Activated B cell treated with CpG ODN at 0.5 μM for 24 hours (primary cell): ENCODE measurements around the gene SPATA4. TPM values are rescaled to one million over a fixed set of nuclear protein-coding genes. Genes with fewer than 3 reads are reported as not detected.

Experiments used
- ATAC-seq: fragments of 200-7000 bp; cut with Tn5 transposase; one replicate; pipeline ENCODE4 v1.10.0; 2021; ENCODE audit warnings: low read depth, mild to moderate bottlenecking, moderate library complexity
- CTCF ChIA-PET: fragments of 350-600 bp; sonication (Branson Sonifier 250); formaldehyde crosslinking; loops from one replicate; lab custom pipeline; 2021; ENCODE audit warnings: antibody characterized with exemption; lab: Charles Lee
- POLR2A ChIA-PET: fragments of 350-600 bp; sonication (Branson Sonifier 250); formaldehyde crosslinking; loops from one replicate; lab custom pipeline; 2021; ENCODE audit warnings: antibody characterized with exemption; lab: Charles Lee
- DNase-seq: peaks from one replicate; pipeline ENCODE4 v3.0.0; 2022
- H3K27ac Mint-ChIP-seq: one replicate; pipeline ENCODE4 v1.8.0; 2020; ENCODE audit warnings: mixed read lengths
- H3K27me3 Mint-ChIP-seq: one replicate; pipeline ENCODE4 v1.8.0; 2021; ENCODE audit warnings: mixed read lengths
- H3K36me3 Mint-ChIP-seq: one replicate; pipeline ENCODE4 v1.8.0; 2021; ENCODE audit warnings: low read depth, mixed read lengths
- H3K4me1 Mint-ChIP-seq: one replicate; pipeline ENCODE4 v1.8.0; 2021; ENCODE audit warnings: mixed read lengths
- H3K4me3 Mint-ChIP-seq: one replicate; pipeline ENCODE4 v1.8.0; 2020; ENCODE audit warnings: mild to moderate bottlenecking, mixed read lengths
- H3K9me3 Mint-ChIP-seq: one replicate; pipeline ENCODE4 v1.8.0; 2020; ENCODE audit warnings: mixed read lengths
- intact Hi-C: fragments of 100-400 bp; cut with micrococcal nuclease; formaldehyde crosslinking; loops from one replicate; pipeline ENCODE4 v1.15.1; 2024
- total RNA-seq: library from RNA; stranded (reverse); gene quantifications from 2 replicates; pipeline ENCODE4 v1.2.3, GENCODE V29; 2022
- TF ChIP-seq, protein P1 (sequence below): fragments of 200-600 bp; IDR thresholded peaks from one replicate; pipeline ENCODE4 v1.8.0; 2022; ENCODE audit warnings: antibody characterized with exemption, mild to moderate bottlenecking

SPATA4 gene
- total RNA-seq, 1 donor from 2014 or later, result not detected

DNA sequence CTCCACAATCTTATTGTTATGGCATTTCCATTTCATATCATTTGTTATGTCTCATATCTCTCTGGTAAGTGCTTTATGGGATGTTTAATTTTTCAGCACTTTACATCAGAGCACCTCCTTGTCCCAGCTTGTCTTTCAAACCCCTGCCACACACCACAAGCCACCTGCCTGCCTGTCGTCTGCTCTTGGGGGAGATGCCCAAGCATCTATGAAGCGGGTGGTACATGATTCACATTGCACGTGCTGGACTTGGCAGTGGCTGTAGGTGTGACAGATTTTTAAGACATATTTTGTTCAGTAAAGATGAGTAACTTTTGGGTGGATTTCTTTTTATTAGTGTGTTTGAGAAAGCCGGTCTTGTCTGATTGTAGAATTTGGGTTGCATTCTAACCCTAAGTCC lies 14.2 kb upstream of the SPATA4 start:
- Mint-ChIP-seq H3K27ac (no peak overlapping the region), H3K27me3 (peaks cover 26% of the 10 kb centered on the region), H3K4me1 (no peaks in the 10 kb centered on the region), H3K4me3 (no peak overlapping the region), H3K9me3 (peaks cover 8% of the 10 kb centered on the region), H3K36me3 (no peaks in the 10 kb centered on the region)
- DNase-seq (no peak), ATAC-seq (no peak)
- intact Hi-C loops, result no loop called here
- ChIA-PET POLR2A (no interaction called here), CTCF (no interaction called here)
- TF ChIP-seq, protein P1, sequence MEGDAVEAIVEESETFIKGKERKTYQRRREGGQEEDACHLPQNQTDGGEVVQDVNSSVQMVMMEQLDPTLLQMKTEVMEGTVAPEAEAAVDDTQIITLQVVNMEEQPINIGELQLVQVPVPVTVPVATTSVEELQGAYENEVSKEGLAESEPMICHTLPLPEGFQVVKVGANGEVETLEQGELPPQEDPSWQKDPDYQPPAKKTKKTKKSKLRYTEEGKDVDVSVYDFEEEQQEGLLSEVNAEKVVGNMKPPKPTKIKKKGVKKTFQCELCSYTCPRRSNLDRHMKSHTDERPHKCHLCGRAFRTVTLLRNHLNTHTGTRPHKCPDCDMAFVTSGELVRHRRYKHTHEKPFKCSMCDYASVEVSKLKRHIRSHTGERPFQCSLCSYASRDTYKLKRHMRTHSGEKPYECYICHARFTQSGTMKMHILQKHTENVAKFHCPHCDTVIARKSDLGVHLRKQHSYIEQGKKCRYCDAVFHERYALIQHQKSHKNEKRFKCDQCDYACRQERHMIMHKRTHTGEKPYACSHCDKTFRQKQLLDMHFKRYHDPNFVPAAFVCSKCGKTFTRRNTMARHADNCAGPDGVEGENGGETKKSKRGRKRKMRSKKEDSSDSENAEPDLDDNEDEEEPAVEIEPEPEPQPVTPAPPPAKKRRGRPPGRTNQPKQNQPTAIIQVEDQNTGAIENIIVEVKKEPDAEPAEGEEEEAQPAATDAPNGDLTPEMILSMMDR, result no peak

DNA sequence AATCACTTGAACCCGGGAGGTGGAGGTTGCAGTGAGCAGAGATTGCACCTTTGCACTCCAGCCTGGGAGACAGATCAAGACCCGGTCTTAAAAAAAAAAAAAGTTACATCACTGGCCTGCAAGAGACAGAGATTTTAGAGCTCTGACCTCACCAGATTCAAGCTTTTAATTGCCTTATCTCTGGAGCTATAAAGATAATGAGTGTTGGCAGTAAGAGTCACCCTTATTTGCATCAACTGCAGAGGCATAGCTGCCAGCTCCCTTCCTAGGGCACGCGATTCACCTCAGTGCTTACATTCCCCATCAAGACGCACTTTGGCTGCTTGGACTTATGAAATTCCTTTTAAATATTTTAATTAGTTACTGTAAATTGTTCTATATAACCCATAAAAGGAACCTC lies 12.5 kb upstream of the SPATA4 start:
- H3K27ac Mint-ChIP-seq, result no peak overlapping the region
- TF ChIP-seq, protein P1, result no peak
- H3K27me3 Mint-ChIP-seq, result peaks cover 34% of the 10 kb centered on the region
- ChIA-PET CTCF (no interaction called here), POLR2A (no interaction called here)
- ATAC-seq (no peak), DNase-seq (no peak)
- intact Hi-C loops, result no loop called here
- H3K36me3 Mint-ChIP-seq, result no peaks in the 10 kb centered on the region
- no peak overlapping the region for H3K4me3 Mint-ChIP-seq
- no peaks in the 10 kb centered on the region for H3K4me1 Mint-ChIP-seq
- peaks cover 8% of the 10 kb centered on the region for H3K9me3 Mint-ChIP-seq

DNA sequence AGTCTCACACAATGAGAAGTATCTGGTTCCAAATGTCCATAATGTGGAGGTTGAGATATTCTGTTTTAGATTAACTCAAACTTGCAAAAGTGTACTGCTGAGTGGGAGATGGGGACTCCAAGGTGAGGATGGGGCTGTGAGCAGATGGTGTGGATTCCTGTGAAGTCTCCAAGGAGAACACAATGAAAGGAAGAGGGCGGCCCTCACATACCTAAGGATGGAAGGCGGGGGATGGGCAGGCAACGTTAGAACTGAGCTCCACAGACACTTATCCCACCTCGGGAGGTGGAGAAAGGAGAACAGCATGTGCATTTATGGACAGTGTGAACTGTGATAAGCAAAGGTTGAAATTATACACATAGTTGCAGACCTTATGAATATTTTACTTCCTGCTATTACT lies 9.9 kb upstream of the SPATA4 start:
- H3K9me3 Mint-ChIP-seq, result no peaks in the 10 kb centered on the region
- DNase-seq, result no peak

DNA sequence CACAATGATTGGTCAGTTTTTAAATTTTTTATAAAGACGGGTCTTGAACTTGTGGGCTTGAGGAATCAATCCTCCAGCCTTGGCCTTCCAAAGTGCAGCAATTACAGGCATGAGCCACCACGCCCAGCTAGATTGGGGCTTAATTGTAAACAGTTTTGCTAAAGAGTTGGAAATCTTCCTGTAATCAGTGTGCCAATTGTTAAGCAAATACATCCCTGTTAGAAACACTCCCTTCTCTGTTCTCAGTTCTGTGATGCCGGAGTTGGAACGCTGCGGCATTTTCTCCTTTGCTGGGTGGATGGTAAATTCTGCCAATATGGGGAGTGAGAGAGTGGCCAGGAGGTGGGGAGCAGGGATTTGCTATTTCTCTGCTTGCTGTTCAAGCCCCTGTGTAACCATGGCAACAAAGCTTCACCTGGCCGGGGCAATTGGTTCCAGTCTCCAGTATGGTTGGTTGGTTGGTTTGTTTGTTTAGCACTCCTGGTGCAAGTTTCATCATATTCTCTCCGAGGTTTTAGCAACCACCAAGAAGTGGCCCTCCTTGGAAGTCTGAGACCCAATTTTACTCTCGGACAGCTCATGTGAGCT lies 3.0 kb upstream of the SPATA4 start:
- peaks cover 10% of the 10 kb centered on the region for H3K4me1 Mint-ChIP-seq
- intact Hi-C loops, result loop anchor here (5.0 kb wide), 1 partner anchor 1916 kb away; the partner anchor contains the start of genes CEP44 and FBXO8
- ChIA-PET CTCF (no interaction called here), POLR2A (no interaction called here)
- no peaks in the 10 kb centered on the region for H3K36me3 Mint-ChIP-seq
- H3K4me3 Mint-ChIP-seq, result no peak overlapping the region
- no peaks in the 10 kb centered on the region for H3K9me3 Mint-ChIP-seq
- H3K27me3 Mint-ChIP-seq, result peaks cover 31% of the 10 kb centered on the region
- DNase-seq, result no peak
- H3K27ac Mint-ChIP-seq, result no peak overlapping the region
- TF ChIP-seq, protein P1, result no peak
- ATAC-seq, result no peak

More for the DNA sequence above, 9.9 kb upstream of the SPATA4 start:
- Mint-ChIP-seq H3K27ac (no peak overlapping the region), H3K27me3 (peaks cover 33% of the 10 kb centered on the region), H3K4me3 (no peak overlapping the region), H3K36me3 (no peaks in the 10 kb centered on the region), H3K4me1 (no peaks in the 10 kb centered on the region)
- ChIA-PET POLR2A (no interaction called here), CTCF (no interaction called here)
- no peak for ATAC-seq
- intact Hi-C loops, result no loop called here
- TF ChIP-seq, protein P1, result no peak

DNA sequence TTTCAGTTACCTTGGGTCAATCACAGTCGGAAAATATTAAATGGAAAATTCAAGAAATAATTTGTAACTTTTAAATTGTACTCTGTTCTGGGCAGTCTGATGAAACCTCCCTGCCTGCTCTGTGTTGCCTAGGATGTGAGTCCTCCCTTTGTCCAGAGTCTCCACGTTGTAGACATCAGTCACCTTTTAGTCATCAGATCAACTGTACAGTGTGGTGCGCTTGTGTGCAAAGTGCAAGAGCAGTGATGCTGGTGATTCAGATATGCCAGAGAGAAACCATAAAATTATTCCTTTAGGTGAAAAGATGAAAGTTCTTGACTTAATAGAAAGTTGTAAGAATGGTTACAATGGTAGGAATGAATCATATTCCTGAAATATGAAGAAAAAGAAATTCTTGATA lies 1.4 kb downstream of the SPATA4 start:
- POLR2A ChIA-PET, result no interaction called here
- H3K4me3 Mint-ChIP-seq, result no peak overlapping the region
- TF ChIP-seq, protein P1, result no peak
- CTCF ChIA-PET, result no interaction called here
- DNase-seq (no peak), ATAC-seq (no peak)
- peaks cover 10% of the 10 kb centered on the region for H3K4me1 Mint-ChIP-seq
- no peaks in the 10 kb centered on the region for H3K9me3 Mint-ChIP-seq
- intact Hi-C loops, result no loop called here
- H3K27ac Mint-ChIP-seq, result no peak overlapping the region
- H3K27me3 Mint-ChIP-seq, result peaks cover 38% of the 10 kb centered on the region
- no peaks in the 10 kb centered on the region for H3K36me3 Mint-ChIP-seq
